ENCODE data around the gene CFD.

Gene CFD

GRCh38 chr19:900043-900301 is 40.5 kb downstream of the CFD start:
- Histone ChIP-seq H3K4me3 (ENCODE audit: low read depth in 1 of 5, low read length in 5 of 5) (no peak overlapping the region), H3K4me1 (ENCODE audit: control insufficient read depth in 5 of 5, insufficient read depth in 5 of 5, low read length in 5 of 5) (no peaks in the 10 kb centered on the region), H3K36me3 (ENCODE audit: control insufficient read depth in 5 of 5, insufficient read depth in 5 of 5, low read length in 5 of 5) (peaks cover 0 to 40% (median 17%) of the 10 kb centered on the region in 5 donors), H3K9me3 (ENCODE audit: control insufficient read depth in 5 of 5, low read length in 5 of 5) (no peaks in the 10 kb centered on the region), H3K27me3 (ENCODE audit: control insufficient read depth in 5 of 5, insufficient read depth in 4 of 5, low read length in 5 of 5) (no peaks in the 10 kb centered on the region), H3K9ac (ENCODE audit: low read length in 5 of 5) (no peak overlapping the region), H3K27ac (ENCODE audit: low read depth, low read length) (no peak overlapping the region)

- no peaks in the 10 kb centered on the region for H3K27me3 ChIP-seq (ENCODE audit: control insufficient read depth in 5 of 5, insufficient read depth in 4 of 5, low read length in 5 of 5)
- H3K4me3 ChIP-seq (ENCODE audit: low read depth in 1 of 5, low read length in 5 of 5): no peak overlapping the region
- H3K9ac ChIP-seq (ENCODE audit: low read length in 5 of 5): no peak overlapping the region
- H3K4me1 ChIP-seq (ENCODE audit: control insufficient read depth in 5 of 5, insufficient read depth in 5 of 5, low read length in 5 of 5): no peaks in the 10 kb centered on the region
- peaks cover 0 to 40% (median 17%) of the 10 kb centered on the region in 5 donors for H3K36me3 ChIP-seq (ENCODE audit: control insufficient read depth in 5 of 5, insufficient read depth in 5 of 5, low read length in 5 of 5)
- no peaks in the 10 kb centered on the region for H3K9me3 ChIP-seq (ENCODE audit: control insufficient read depth in 5 of 5, low read length in 5 of 5)
- H3K27ac ChIP-seq (ENCODE audit: low read depth, low read length): no peak overlapping the region
These were observed 41.0 kb downstream of the CFD start for GRCh38 chr19:900302-901111.

DNA sequence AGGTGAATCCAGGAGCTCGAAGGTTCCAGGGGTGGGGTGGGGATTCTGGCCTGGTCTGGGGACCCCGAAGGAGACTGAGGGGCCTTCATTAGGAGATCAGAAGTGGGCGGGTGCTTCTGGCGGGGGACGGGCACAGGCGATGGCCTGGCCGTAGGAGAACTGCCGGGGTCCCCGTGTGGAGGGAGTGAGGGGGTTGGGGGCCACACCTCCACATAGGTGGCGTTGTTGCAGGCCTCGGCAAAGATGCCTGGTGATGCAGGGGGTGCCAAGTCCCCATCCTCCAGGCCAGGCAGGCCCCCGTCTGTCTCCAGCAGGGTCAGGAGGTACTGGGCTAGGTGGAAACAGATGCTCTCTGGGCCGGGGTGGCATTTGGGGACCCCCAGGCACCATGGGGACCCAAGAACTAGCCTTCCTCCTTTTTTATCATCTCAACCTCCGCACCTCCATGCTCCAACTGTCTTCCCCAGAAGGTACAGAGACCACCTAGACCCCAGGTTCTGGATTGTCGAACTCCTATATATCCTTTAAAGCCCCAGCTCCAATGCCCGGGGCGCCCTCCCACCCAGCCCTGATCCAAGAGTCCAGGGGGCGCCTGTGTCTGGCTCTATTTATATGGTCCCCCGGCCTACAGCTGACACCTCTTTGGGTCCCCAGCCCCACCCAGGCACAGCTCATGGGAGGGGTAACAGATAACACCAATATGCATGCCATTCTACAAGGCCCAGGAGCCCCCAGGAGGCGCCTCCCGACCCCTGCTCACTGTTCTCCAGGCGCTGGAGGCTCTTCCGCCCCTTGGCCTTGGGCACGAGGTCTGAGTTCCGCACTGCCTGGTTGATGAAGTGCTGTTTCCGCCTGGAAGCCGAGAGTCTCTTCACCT is 42.0 kb downstream of the CFD start:
- Histone ChIP-seq H3K9ac (ENCODE audit: low read length in 5 of 5) (no peak overlapping the region), H3K36me3 (ENCODE audit: control insufficient read depth in 5 of 5, insufficient read depth in 5 of 5, low read length in 5 of 5) (peaks cover 0 to 40% (median 17%) of the 10 kb centered on the region in 5 donors), H3K27ac (ENCODE audit: low read depth, low read length) (no peak overlapping the region), H3K9me3 (ENCODE audit: control insufficient read depth in 5 of 5, low read length in 5 of 5) (no peaks in the 10 kb centered on the region), H3K27me3 (ENCODE audit: control insufficient read depth in 5 of 5, insufficient read depth in 4 of 5, low read length in 5 of 5) (no peaks in the 10 kb centered on the region), H3K4me3 (ENCODE audit: low read depth in 1 of 5, low read length in 5 of 5) (no peak overlapping the region), H3K4me1 (ENCODE audit: control insufficient read depth in 5 of 5, insufficient read depth in 5 of 5, low read length in 5 of 5) (no peaks in the 10 kb centered on the region)

- peaks cover 0 to 34% (median 17%) of the 10 kb centered on the region in 5 donors for H3K36me3 ChIP-seq (ENCODE audit: control insufficient read depth in 5 of 5, insufficient read depth in 5 of 5, low read length in 5 of 5)
- H3K27me3 ChIP-seq (ENCODE audit: control insufficient read depth in 5 of 5, insufficient read depth in 4 of 5, low read length in 5 of 5): no peaks in the 10 kb centered on the region
These were observed 42.6 kb downstream of the CFD start for GRCh38 chr19:902093-902370.

DNA sequence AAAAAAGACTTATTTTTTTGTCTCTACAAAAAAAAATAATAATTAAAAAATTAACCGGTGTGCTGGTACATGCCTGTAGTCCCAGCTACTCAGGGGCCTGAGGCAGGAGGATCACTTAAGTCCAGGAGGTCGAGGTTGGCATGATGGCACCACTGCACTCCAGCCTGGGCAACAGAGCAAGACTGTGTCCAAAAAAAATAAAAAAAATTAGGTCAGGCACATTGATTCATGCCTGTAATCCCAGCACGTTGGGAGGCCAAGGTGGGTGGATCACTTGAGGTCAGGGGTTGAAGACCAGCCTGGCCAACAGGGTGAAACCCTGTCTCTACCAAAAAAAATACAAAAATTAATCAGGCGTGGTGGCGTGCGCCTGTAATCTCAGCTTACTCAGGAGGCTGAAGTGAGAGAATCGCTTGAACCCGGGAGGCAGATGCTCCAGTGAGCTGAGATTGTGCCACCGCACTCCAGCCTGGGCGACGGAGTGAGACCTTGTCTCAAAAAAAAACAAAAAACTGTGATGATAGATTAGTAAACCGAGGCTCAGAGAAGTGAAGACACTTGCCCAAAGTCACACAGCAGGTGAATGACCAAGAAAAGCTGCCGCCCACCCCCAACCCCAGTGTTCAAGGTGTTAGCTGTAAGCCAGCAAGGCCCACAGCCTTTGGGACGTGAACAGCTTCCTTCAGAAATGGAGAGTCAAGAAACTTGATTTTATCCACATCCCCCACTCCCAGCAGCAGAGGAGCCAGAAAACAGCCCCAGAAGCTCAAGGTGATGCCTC is 43.2 kb downstream of the CFD start:
- no peak overlapping the region for H3K4me3 ChIP-seq (ENCODE audit: low read depth in 1 of 5, low read length in 5 of 5)
- H3K27ac ChIP-seq (ENCODE audit: low read depth, low read length): no peak overlapping the region
- peaks cover 0 to 7% (median 0%) of the 10 kb centered on the region in 5 donors for H3K4me1 ChIP-seq (ENCODE audit: control insufficient read depth in 5 of 5, insufficient read depth in 5 of 5, low read length in 5 of 5)
- H3K9ac ChIP-seq (ENCODE audit: low read length in 5 of 5): no peak overlapping the region
- peaks cover 0 to 28% (median 14%) of the 10 kb centered on the region in 5 donors for H3K36me3 ChIP-seq (ENCODE audit: control insufficient read depth in 5 of 5, insufficient read depth in 5 of 5, low read length in 5 of 5)
- H3K27me3 ChIP-seq (ENCODE audit: control insufficient read depth in 5 of 5, insufficient read depth in 4 of 5, low read length in 5 of 5): no peaks in the 10 kb centered on the region
- no peaks in the 10 kb centered on the region for H3K9me3 ChIP-seq (ENCODE audit: control insufficient read depth in 5 of 5, low read length in 5 of 5)

More at GRCh38 chr19:902093-902370, 42.6 kb downstream of the CFD start:
- Histone ChIP-seq H3K4me3 (ENCODE audit: low read depth in 1 of 5, low read length in 5 of 5) (no peak overlapping the region), H3K9me3 (ENCODE audit: control insufficient read depth in 5 of 5, low read length in 5 of 5) (no peaks in the 10 kb centered on the region), H3K9ac (ENCODE audit: low read length in 5 of 5) (no peak overlapping the region), H3K4me1 (ENCODE audit: control insufficient read depth in 5 of 5, insufficient read depth in 5 of 5, low read length in 5 of 5) (peaks cover 0 to under 1% (median 0%) of the 10 kb centered on the region in 5 donors), H3K27ac (ENCODE audit: low read depth, low read length) (no peak overlapping the region)

DNA sequence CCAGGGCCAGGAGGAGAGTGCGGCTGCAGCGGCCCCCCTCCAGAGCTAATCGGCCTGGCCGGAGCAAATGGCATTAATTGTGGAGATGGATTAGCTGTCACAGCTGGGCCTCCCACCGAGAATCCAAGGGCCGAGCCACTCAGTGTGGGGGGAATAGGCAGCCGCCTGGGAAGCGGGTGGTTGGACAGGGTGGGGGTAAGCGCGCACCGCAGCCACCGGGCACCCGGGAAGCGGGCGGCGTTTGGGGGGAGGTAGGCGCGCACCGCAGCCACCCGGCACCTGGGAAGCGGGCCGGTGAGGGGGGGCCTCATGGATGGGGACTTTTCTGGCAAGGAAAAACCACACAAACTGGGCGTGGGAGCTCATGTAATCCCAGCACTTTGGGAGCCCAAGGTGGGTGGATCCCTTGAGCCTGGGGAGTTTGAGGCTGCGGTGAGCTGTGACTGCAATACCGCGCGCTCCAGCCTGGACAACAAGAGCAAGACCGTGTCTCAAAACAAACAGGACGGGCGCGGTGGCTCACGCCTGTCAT is 43.9 kb downstream of the CFD start:
- H3K27me3 ChIP-seq (ENCODE audit: control insufficient read depth in 5 of 5, insufficient read depth in 4 of 5, low read length in 5 of 5): no peaks in the 10 kb centered on the region
- peaks cover 0 to 28% (median 14%) of the 10 kb centered on the region in 5 donors for H3K36me3 ChIP-seq (ENCODE audit: control insufficient read depth in 5 of 5, insufficient read depth in 5 of 5, low read length in 5 of 5)
- H3K27ac ChIP-seq (ENCODE audit: low read depth, low read length): no peak overlapping the region
- H3K4me3 ChIP-seq (ENCODE audit: low read depth in 1 of 5, low read length in 5 of 5): no peak overlapping the region
- H3K9me3 ChIP-seq (ENCODE audit: control insufficient read depth in 5 of 5, low read length in 5 of 5): no peaks in the 10 kb centered on the region
- no peak overlapping the region for H3K9ac ChIP-seq (ENCODE audit: low read length in 5 of 5)
- H3K4me1 ChIP-seq (ENCODE audit: control insufficient read depth in 5 of 5, insufficient read depth in 5 of 5, low read length in 5 of 5): peaks cover 0 to 7% (median 0%) of the 10 kb centered on the region in 5 donors

GRCh38 chr19:904545-904944 is 45.1 kb downstream of the CFD start:
- Histone ChIP-seq H3K27ac (ENCODE audit: low read depth, low read length) (no peak overlapping the region), H3K4me1 (ENCODE audit: control insufficient read depth in 5 of 5, insufficient read depth in 5 of 5, low read length in 5 of 5) (peaks cover 0 to 13% (median 0%) of the 10 kb centered on the region in 5 donors), H3K4me3 (ENCODE audit: low read depth in 1 of 5, low read length in 5 of 5) (no peak overlapping the region), H3K36me3 (ENCODE audit: control insufficient read depth in 5 of 5, insufficient read depth in 5 of 5, low read length in 5 of 5) (peaks cover 0 to 17% (median 6%) of the 10 kb centered on the region in 5 donors), H3K9me3 (ENCODE audit: control insufficient read depth in 5 of 5, low read length in 5 of 5) (no peaks in the 10 kb centered on the region), H3K27me3 (ENCODE audit: control insufficient read depth in 5 of 5, insufficient read depth in 4 of 5, low read length in 5 of 5) (no peaks in the 10 kb centered on the region), H3K9ac (ENCODE audit: low read length in 5 of 5) (no peak overlapping the region)

GRCh38 chr19:906480-906879 is 47.0 kb downstream of the CFD start:
- Histone ChIP-seq H3K36me3 (ENCODE audit: control insufficient read depth in 5 of 5, insufficient read depth in 5 of 5, low read length in 5 of 5) (peaks cover 0 to 7% (median 2%) of the 10 kb centered on the region in 5 donors), H3K9me3 (ENCODE audit: control insufficient read depth in 5 of 5, low read length in 5 of 5) (no peaks in the 10 kb centered on the region), H3K4me1 (ENCODE audit: control insufficient read depth in 5 of 5, insufficient read depth in 5 of 5, low read length in 5 of 5) (peaks cover 0 to 13% (median 0%) of the 10 kb centered on the region in 5 donors), H3K4me3 (ENCODE audit: low read depth in 1 of 5, low read length in 5 of 5) (no peak overlapping the region), H3K27ac (ENCODE audit: low read depth, low read length) (no peak overlapping the region), H3K9ac (ENCODE audit: low read length in 5 of 5) (no peak overlapping the region), H3K27me3 (ENCODE audit: control insufficient read depth in 5 of 5, insufficient read depth in 4 of 5, low read length in 5 of 5) (no peaks in the 10 kb centered on the region)

GRCh38 chr19:907183-907853 is 47.9 kb downstream of the CFD start:
- Histone ChIP-seq H3K9ac (ENCODE audit: low read length in 5 of 5) (peak overlapping the region in 1 of 5 donors; percentile 56), H3K9me3 (ENCODE audit: control insufficient read depth in 5 of 5, low read length in 5 of 5) (no peaks in the 10 kb centered on the region), H3K36me3 (ENCODE audit: control insufficient read depth in 5 of 5, insufficient read depth in 5 of 5, low read length in 5 of 5) (peaks cover 0 to 2% (median 0%) of the 10 kb centered on the region in 5 donors), H3K4me3 (ENCODE audit: low read depth in 1 of 5, low read length in 5 of 5) (no peak overlapping the region), H3K27me3 (ENCODE audit: control insufficient read depth in 5 of 5, insufficient read depth in 4 of 5, low read length in 5 of 5) (no peaks in the 10 kb centered on the region), H3K4me1 (ENCODE audit: control insufficient read depth in 5 of 5, insufficient read depth in 5 of 5, low read length in 5 of 5) (peaks cover 0 to 13% (median 0%) of the 10 kb centered on the region in 5 donors), H3K27ac (ENCODE audit: low read depth, low read length) (no peak overlapping the region)
